ENCODE results near the gene PRSS53.
A peak's percentile ranks its signal among the peaks of the same experiment; 100 is the strongest.

PRSS53 gene

GRCh38 chr16:31125844-31126243 lies 37.1 kb upstream of the PRSS53 start:
- H3K4ac ChIP-seq (ENCODE audit: low read depth, low read length): no peak overlapping the region
- no peak overlapping the region for H4K8ac ChIP-seq (ENCODE audit: low read depth, low read length)
- WGBS (ENCODE audit: extremely low coverage, insufficient coverage, low lambda C conversion rate): no CpG with 5 or more reads among the region's 3 CpGs
- no peak overlapping the region for H3K4me2 ChIP-seq (ENCODE audit: low read length)
- no peak overlapping the region for H4K5ac ChIP-seq (ENCODE audit: low read length)
- H3K36me3 ChIP-seq (ENCODE audit: control insufficient read depth, insufficient read depth, low read length): peaks cover 3% of the 10 kb centered on the region
- no peaks in the 10 kb centered on the region for H3K79me2 ChIP-seq (ENCODE audit: control insufficient read depth, insufficient read depth, low read length)
- no peak overlapping the region for H2BK15ac ChIP-seq (replicated peaks; ENCODE audit: low read depth)
- H3K18ac ChIP-seq (ENCODE audit: low read length): no peak overlapping the region
- DNase-seq: no peak
- no peaks in the 10 kb centered on the region for H3K27me3 ChIP-seq (ENCODE audit: insufficient read depth, low read length, poor library complexity)
- no peak overlapping the region for H2BK120ac ChIP-seq (ENCODE audit: low read depth, low read length)
- H3K4me1 ChIP-seq (ENCODE audit: control insufficient read depth, low read depth, low read length): no peaks in the 10 kb centered on the region
- H3K23ac ChIP-seq (ENCODE audit: low read length): no peak overlapping the region
- no peak overlapping the region for H3K4me3 ChIP-seq (ENCODE audit: low read length)
- no peak overlapping the region for H3K27ac ChIP-seq (ENCODE audit: low read depth, low read length)
- no peak overlapping the region for H3K56ac ChIP-seq (ENCODE audit: low read length)
- H3K9ac ChIP-seq (ENCODE audit: low read length): no peak overlapping the region
- H2AK5ac ChIP-seq (ENCODE audit: low read length): no peak overlapping the region
- H3K79me1 ChIP-seq (ENCODE audit: low read length): no peaks in the 10 kb centered on the region
- no peak overlapping the region for H2BK5ac ChIP-seq (ENCODE audit: low read length)

- peaks cover 11% of the 10 kb centered on the region for H3K79me2 ChIP-seq (ENCODE audit: control insufficient read depth, insufficient read depth, low read length)
- WGBS (ENCODE audit: extremely low coverage, insufficient coverage, low lambda C conversion rate): no CpG with 5 or more reads among the region's 16 CpGs
- no peak overlapping the region for H2AK5ac ChIP-seq (ENCODE audit: low read length)
- no peak for DNase-seq
- peaks cover 4% of the 10 kb centered on the region for H3K36me3 ChIP-seq (ENCODE audit: control insufficient read depth, insufficient read depth, low read length)
- no peak overlapping the region for H3K4ac ChIP-seq (ENCODE audit: low read depth, low read length)
- H3K56ac ChIP-seq (ENCODE audit: low read length): no peak overlapping the region
- H2BK120ac ChIP-seq (ENCODE audit: low read depth, low read length): no peak overlapping the region
- no peak overlapping the region for H3K4me2 ChIP-seq (ENCODE audit: low read length)
- no peak overlapping the region for H2BK15ac ChIP-seq (replicated peaks; ENCODE audit: low read depth)
- no peak overlapping the region for H3K27ac ChIP-seq (ENCODE audit: low read depth, low read length)
- H3K9ac ChIP-seq (ENCODE audit: low read length): no peak overlapping the region
- no peak overlapping the region for H4K5ac ChIP-seq (ENCODE audit: low read length)
- no peak overlapping the region for H4K8ac ChIP-seq (ENCODE audit: low read depth, low read length)
- no peak overlapping the region for H2BK5ac ChIP-seq (ENCODE audit: low read length)
- peaks cover 11% of the 10 kb centered on the region for H3K79me1 ChIP-seq (ENCODE audit: low read length)
- H3K18ac ChIP-seq (ENCODE audit: low read length): no peak overlapping the region
- no peaks in the 10 kb centered on the region for H3K4me1 ChIP-seq (ENCODE audit: control insufficient read depth, low read depth, low read length)
- H3K27me3 ChIP-seq (ENCODE audit: insufficient read depth, low read length, poor library complexity): no peaks in the 10 kb centered on the region
- no peak overlapping the region for H3K23ac ChIP-seq (ENCODE audit: low read length)
- no peak overlapping the region for H3K4me3 ChIP-seq (ENCODE audit: low read length)
Measured at GRCh38 chr16:31120129-31120528, 31.4 kb upstream of the PRSS53 start.

DNA sequence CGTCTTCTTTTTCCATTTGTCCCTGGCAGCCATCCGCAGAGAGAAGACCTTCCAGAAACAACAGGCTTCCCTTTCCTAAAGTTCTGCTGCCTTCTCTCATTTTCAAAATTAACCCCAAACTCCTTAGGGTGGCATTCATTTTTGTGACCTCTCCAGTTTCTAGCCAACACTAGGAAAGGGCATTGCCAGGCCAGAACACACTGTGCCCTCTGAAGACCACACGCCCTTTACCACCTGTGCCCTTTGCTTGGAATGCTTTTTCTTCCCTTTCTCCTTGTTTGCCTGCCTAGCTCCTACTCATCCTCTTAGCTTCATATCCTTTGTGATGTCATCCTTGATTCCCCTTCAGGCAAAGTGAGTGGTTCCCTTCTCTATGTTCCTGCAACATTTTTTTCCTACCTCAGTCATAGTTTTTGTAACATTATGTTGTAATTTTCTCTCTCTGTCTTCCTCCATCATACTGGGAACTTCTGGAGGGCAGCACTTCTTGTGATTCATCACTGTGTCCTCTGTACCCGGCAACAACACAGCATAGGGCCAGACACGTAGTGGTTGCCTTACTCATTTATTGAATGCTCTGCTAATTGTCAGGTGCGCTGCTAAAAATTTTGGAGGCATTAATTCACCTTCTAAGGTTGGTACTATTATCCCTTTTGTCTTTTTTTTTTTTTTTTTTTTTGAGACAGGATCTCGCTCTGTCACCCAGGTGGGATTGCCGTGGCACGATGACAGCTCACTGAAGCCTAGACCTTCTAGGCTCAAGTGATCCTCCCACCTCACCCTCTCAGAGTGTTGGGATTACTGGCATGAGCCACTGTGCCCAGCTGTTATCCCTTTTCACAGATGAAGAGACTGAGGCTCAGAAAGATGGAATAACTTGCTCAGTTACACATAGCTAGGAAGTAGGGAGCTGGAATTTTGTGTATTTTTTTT lies 29.7 kb upstream of the PRSS53 start:
- DNase-seq: no peak
- Histone ChIP-seq H3K9ac (ENCODE audit: low read length) (peak overlapping the region; percentile 93), H3K36me3 (ENCODE audit: control insufficient read depth, insufficient read depth, low read length) (peaks cover 4% of the 10 kb centered on the region), H2BK120ac (ENCODE audit: low read depth, low read length) (no peak overlapping the region), H3K27ac (ENCODE audit: low read depth, low read length) (no peak overlapping the region), H3K56ac (ENCODE audit: low read length) (peak overlapping the region; percentile 96), H3K27me3 (ENCODE audit: insufficient read depth, low read length, poor library complexity) (no peaks in the 10 kb centered on the region), H4K5ac (ENCODE audit: low read length) (no peak overlapping the region), H3K4ac (ENCODE audit: low read depth, low read length) (no peak overlapping the region), H3K4me2 (ENCODE audit: low read length) (peak overlapping the region; percentile 100), H2BK15ac (replicated peaks; ENCODE audit: low read depth) (no peak overlapping the region), H2BK5ac (ENCODE audit: low read length) (no peak overlapping the region), H3K4me3 (ENCODE audit: low read length) (peak overlapping the region; percentile 90), H3K79me2 (ENCODE audit: control insufficient read depth, insufficient read depth, low read length) (peaks cover 11% of the 10 kb centered on the region), H4K8ac (ENCODE audit: low read depth, low read length) (no peak overlapping the region), H3K18ac (ENCODE audit: low read length) (no peak overlapping the region), H3K79me1 (ENCODE audit: low read length) (peaks cover 11% of the 10 kb centered on the region), H3K23ac (ENCODE audit: low read length) (no peak overlapping the region), H2AK5ac (ENCODE audit: low read length) (no peak overlapping the region), H3K4me1 (ENCODE audit: control insufficient read depth, low read depth, low read length) (no peaks in the 10 kb centered on the region)
- WGBS (ENCODE audit: extremely low coverage, insufficient coverage, low lambda C conversion rate): no CpG with 5 or more reads among the region's 9 CpGs

DNA sequence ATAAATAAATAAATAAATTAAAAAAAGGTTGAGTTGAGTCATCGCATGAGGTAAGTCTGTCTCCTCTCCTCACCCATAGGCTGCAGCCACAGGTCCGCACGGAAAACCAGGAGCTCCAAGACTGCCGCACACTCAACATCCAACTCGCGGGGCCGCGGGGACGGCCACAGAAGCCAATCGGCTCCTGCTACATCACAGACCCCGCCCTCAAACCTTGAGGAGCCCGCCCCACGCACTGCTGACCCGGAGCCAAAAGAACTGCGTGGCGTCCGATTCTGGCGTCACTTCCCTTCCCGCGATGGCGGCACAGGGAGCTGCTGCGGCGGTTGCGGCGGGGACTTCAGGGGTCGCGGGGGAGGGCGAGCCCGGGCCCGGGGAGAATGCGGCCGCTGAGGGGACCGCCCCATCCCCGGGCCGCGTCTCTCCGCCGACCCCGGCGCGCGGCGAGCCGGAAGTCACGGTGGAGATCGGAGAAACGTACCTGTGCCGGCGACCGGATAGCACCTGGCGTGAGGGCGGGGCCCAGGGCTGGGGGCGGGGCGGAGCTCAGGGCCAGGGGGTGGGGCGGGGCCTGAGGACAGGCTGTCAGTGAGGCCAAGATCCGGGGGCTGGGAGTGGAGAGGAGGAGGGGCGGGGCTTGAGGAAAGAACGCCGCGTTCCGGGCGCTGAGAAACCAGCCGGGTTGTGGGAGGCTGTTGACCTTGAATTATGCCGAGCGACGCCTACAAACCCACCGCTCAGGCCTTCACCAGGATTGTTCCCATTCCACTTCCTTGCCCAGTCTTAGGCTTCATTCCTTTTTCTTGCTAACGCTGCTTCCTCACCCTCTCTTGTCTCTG lies 28.9 kb upstream of the PRSS53 start, which contains the start of gene KAT8:
KAT8 (plus strand) TSS at position 281 of the 839 bp plus-strand sequence; CDS start at position 299, 18 bp downstream.
- Histone ChIP-seq H2BK15ac (replicated peaks; ENCODE audit: low read depth) (no peak within 1 kb of the TSS), H3K23ac (ENCODE audit: low read length) (no peak within 1 kb of the TSS), H4K8ac (ENCODE audit: low read depth, low read length) (no peak within 1 kb of the TSS), H3K4ac (ENCODE audit: low read depth, low read length) (peak within 1 kb of the TSS; percentile 76), H3K27ac (ENCODE audit: low read depth, low read length) (peak within 1 kb of the TSS; percentile 80), H3K4me2 (ENCODE audit: low read length) (peak within 1 kb of the TSS; percentile 100), H2AK5ac (ENCODE audit: low read length) (no peak within 1 kb of the TSS), H3K79me1 (ENCODE audit: low read length) (peaks cover 11% of the 10 kb centered on the region), H3K27me3 (ENCODE audit: insufficient read depth, low read length, poor library complexity) (no peaks in the 10 kb centered on the region), H3K36me3 (ENCODE audit: control insufficient read depth, insufficient read depth, low read length) (peaks cover 4% of the 10 kb centered on the region), H3K18ac (ENCODE audit: low read length) (peak within 1 kb of the TSS; percentile 99), H2BK5ac (ENCODE audit: low read length) (no peak within 1 kb of the TSS), H4K5ac (ENCODE audit: low read length) (no peak within 1 kb of the TSS), H3K4me3 (ENCODE audit: low read length) (peak within 1 kb of the TSS; percentile 90), H3K9ac (ENCODE audit: low read length) (peak within 1 kb of the TSS; percentile 93), H3K79me2 (ENCODE audit: control insufficient read depth, insufficient read depth, low read length) (peaks cover 11% of the 10 kb centered on the region), H2BK120ac (ENCODE audit: low read depth, low read length) (peak within 1 kb of the TSS; percentile 48), H3K4me1 (ENCODE audit: control insufficient read depth, low read depth, low read length) (no peaks in the 10 kb centered on the region), H3K56ac (ENCODE audit: low read length) (peak within 1 kb of the TSS; percentile 96)
- no CpG with 5 or more reads among the region's 68 CpGs for WGBS (ENCODE audit: extremely low coverage, insufficient coverage, low lambda C conversion rate)
- DNase-seq: peak; percentile 99

DNA sequence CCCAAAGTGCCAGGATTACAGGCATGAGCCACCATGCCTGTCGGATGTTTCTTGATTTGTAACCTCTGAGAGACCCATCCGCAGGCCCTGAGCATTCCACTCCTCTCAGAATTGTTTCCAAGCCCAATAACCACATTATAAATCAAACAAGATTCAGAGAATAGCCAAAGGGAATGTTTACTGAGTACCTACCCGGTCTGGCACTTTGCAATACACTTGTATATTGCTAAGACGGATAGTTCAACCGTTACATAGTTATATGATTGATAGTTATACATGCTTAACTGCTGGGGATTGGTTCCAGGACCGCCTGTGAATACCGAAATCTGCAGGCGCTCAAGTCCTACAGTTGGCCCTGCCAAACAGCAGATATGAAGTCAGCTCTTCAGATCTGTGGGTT lies 25.7 kb upstream of the PRSS53 start:
- peaks cover 4% of the 10 kb centered on the region for H3K36me3 ChIP-seq (ENCODE audit: control insufficient read depth, insufficient read depth, low read length)
- WGBS (ENCODE audit: extremely low coverage, insufficient coverage, low lambda C conversion rate): no CpG with 5 or more reads among the region's 8 CpGs
- H2BK120ac ChIP-seq (ENCODE audit: low read depth, low read length): no peak overlapping the region
- DNase-seq: no peak
- H3K4me3 ChIP-seq (ENCODE audit: low read length): no peak overlapping the region
- no peak overlapping the region for H3K23ac ChIP-seq (ENCODE audit: low read length)
- no peak overlapping the region for H2BK15ac ChIP-seq (replicated peaks; ENCODE audit: low read depth)
- H3K56ac ChIP-seq (ENCODE audit: low read length): no peak overlapping the region
- no peak overlapping the region for H2BK5ac ChIP-seq (ENCODE audit: low read length)
- no peak overlapping the region for H3K4ac ChIP-seq (ENCODE audit: low read depth, low read length)
- H3K27me3 ChIP-seq (ENCODE audit: insufficient read depth, low read length, poor library complexity): no peaks in the 10 kb centered on the region
- peaks cover 11% of the 10 kb centered on the region for H3K79me2 ChIP-seq (ENCODE audit: control insufficient read depth, insufficient read depth, low read length)
- peaks cover 15% of the 10 kb centered on the region for H3K79me1 ChIP-seq (ENCODE audit: low read length)
- no peak overlapping the region for H3K18ac ChIP-seq (ENCODE audit: low read length)
- H3K4me1 ChIP-seq (ENCODE audit: control insufficient read depth, low read depth, low read length): no peaks in the 10 kb centered on the region
- H3K27ac ChIP-seq (ENCODE audit: low read depth, low read length): no peak overlapping the region
- no peak overlapping the region for H4K8ac ChIP-seq (ENCODE audit: low read depth, low read length)
- no peak overlapping the region for H3K9ac ChIP-seq (ENCODE audit: low read length)
- no peak overlapping the region for H3K4me2 ChIP-seq (ENCODE audit: low read length)
- no peak overlapping the region for H2AK5ac ChIP-seq (ENCODE audit: low read length)
- no peak overlapping the region for H4K5ac ChIP-seq (ENCODE audit: low read length)

All from mesendoderm (in vitro differentiated cells).